Ishikawa (cell line): ENCODE results near the gene COL23A1.

Experiments used
- CEBPB ChIP-seq: IDR thresholded peaks from 2 replicates; pipeline ENCODE4 v1.6.1; 2012
- CREB1 ChIP-seq: IDR thresholded peaks from 2 replicates; pipeline ENCODE4 v1.6.1; 2012; ENCODE audit warnings: low read depth
- EGR1 ChIP-seq: IDR thresholded peaks from 2 replicates; pipeline ENCODE4 v1.6.1; 2012
- NFIC ChIP-seq: IDR thresholded peaks from 2 replicates; pipeline ENCODE4 v1.6.1; 2012
- RAD21 ChIP-seq: IDR thresholded peaks from 2 replicates; pipeline ENCODE4 v1.6.1; 2012; ENCODE audit warnings: low read depth
- TEAD4 ChIP-seq: IDR thresholded peaks from 2 replicates; pipeline ENCODE4 v1.6.1; 2012
- YY1 ChIP-seq: IDR thresholded peaks from 2 replicates; pipeline ENCODE4 v1.6.1; 2012; ENCODE audit warnings: low read depth
- TF ChIP-seq, protein P1 (sequence below): IDR thresholded peaks from 2 replicates; pipeline ENCODE4 v1.6.1; 2012

DNA sequence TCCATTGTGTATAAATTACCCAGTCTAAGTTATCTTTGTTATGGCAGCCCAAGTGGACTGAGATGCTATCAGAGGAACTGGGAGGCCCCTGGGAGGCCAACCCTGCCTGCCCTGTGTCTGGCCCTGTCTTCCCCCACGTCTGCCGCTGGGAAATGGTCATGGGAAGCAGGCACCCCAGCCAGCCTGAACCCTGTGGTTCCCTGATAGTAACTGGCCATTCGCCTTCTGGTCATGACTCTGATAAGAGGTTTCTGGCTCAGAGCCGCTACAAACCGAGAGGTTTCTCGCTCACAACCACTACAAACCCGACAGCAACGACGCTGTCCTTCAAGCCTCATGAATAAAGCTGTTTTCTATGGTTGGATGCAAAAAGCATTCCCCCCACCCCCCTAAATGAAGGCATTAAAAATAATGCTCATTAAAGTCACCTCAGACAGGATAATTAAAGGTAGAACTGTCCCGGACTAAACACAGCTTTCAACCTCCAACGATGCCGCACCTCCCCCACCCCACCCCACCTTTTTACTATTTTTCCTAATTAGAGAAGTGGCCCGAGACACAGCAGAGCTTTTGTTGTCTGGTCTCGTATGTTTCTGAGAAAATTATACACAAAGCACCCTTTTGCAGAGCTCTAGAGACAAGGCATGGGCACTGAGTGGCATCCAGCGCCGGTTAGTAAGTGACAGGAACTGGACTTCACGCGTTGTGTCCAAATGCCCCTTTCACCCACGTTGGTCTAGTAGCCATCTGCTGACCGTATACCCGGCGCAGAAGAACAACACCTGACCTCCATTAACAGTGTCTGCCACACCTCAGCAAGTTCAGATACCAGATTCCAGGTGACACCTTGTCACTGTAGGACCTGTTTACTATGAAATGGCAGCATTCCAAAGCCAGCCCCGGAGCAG lies 140.8 kb downstream of the COL23A1 start:
- TF ChIP-seq YY1 = no peak
- TF ChIP-seq, protein P1, sequence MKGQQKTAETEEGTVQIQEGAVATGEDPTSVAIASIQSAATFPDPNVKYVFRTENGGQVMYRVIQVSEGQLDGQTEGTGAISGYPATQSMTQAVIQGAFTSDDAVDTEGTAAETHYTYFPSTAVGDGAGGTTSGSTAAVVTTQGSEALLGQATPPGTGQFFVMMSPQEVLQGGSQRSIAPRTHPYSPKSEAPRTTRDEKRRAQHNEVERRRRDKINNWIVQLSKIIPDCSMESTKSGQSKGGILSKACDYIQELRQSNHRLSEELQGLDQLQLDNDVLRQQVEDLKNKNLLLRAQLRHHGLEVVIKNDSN = no peak
- no peak for TF ChIP-seq CEBPB
- no peak for TF ChIP-seq CREB1
- TF ChIP-seq TEAD4 = no peak
- TF ChIP-seq EGR1 = no peak
- no peak for TF ChIP-seq RAD21
- TF ChIP-seq NFIC = no peak
